Stomach (tissue), 9 donors: ENCODE results near the gene CNN2. TPM values are rescaled to one million over a fixed set of nuclear protein-coding genes. Genes with fewer than 3 reads are reported as not detected.

Experiments
- DNase-seq, 2 donors: peaks; one replicate each; pipeline versions ENCODE4 v3.0.0 to v3.0.0-alpha.2; 2013 to 2019
- H3K27ac ChIP-seq, 5 donors: fragments of 200-600 bp in 4 of 5; sonication (generic) in 4 of 5; one replicate each; pipeline ENCODE4 v1.5.1; 2013 to 2019; ENCODE audit warnings: mild to moderate bottlenecking in 1 of 5, moderate library complexity in 1 of 5
- H3K27me3 ChIP-seq, 3 donors: fragments of 200-600 bp; sonication (generic); one replicate each; pipeline ENCODE4 v1.5.1; 2017 to 2019; ENCODE audit warnings: mixed run types in 1 of 3
- H3K36me3 ChIP-seq, 4 donors: fragments of 200-600 bp; sonication (generic); 1 replicate in 3 of 4; 2 replicates in 1 of 4; pipeline ENCODE4 v1.5.1; 2016 to 2019
- H3K4me1 ChIP-seq, 4 donors: fragments of 200-600 bp; sonication (generic); one replicate each; pipeline ENCODE4 v1.5.1; 2016 to 2019
- H3K4me3 ChIP-seq, 4 donors: fragments of 200-600 bp; sonication (generic) in 3 of 4; one replicate each; pipeline ENCODE4 v1.5.1; 2016 to 2019; ENCODE audit warnings: mild to moderate bottlenecking in 1 of 4
- H3K9me3 ChIP-seq, 4 donors: fragments of 200-600 bp; sonication (generic); one replicate each; pipeline ENCODE4 v1.5.1; 2016 to 2019
- EP300 ChIP-seq: sonication (generic); formaldehyde crosslinking; IDR thresholded peaks from one replicate; pipeline ENCODE4 v1.6.1; 2017; ENCODE audit warnings: antibody characterized with exemption
- POLR2A ChIP-seq, 4 donors: fragments of 450-650 bp; IDR thresholded peaks; one replicate each; pipeline ENCODE4 v1.6.1; 2016; ENCODE audit warnings: antibody characterized with exemption in 4 of 4, control low read depth in 2 of 4, mild to moderate bottlenecking in 1 of 4, moderate library complexity in 1 of 4
- POLR2AphosphoS5 ChIP-seq, 3 donors: sonication (generic); formaldehyde crosslinking; IDR thresholded peaks; one replicate each; pipeline ENCODE4 v1.6.1; 2016; ENCODE audit warnings: antibody characterized with exemption in 3 of 3
- WGBS, 5 donors: extraction: QIAGEN DNeasy Blood & Tissue Kit in 3 of 5; methylation state at CpG; one replicate each; pipeline versions ENCODE4 v1.1.5 to v1.1.7; 2013 to 2018; 5-methylcytosine and 5-hydroxymethylcytosine counted together
- intact Hi-C: fragments of 100-400 bp; cut with DNase I; formaldehyde crosslinking; loops from one replicate; pipeline ENCODE4 v1.15.1; 2023; ENCODE audit warnings: low total_unique reads
- polyA plus RNA-seq, 3 donors: library from polyadenylated mRNA; stranded (reverse); fragments of 200-250 nt; gene quantifications; one replicate each; pipeline ENCODE4 v1.2.3, GENCODE V29; 2013
- total RNA-seq, 5 donors: library from RNA; depleted of rRNA; stranded (reverse); fragments of >200 nt; gene quantifications; one replicate each; pipeline versions ENCODE4 v1.1.0 to v1.2.3, GENCODE V29; 2014 to 2016
- TF ChIP-seq, protein P1 (sequence below), 7 experiments: fragments of 450-650 bp in 4 of 7; fragments of 200-600 bp in 3 of 7; sonication (generic) in 3 of 7; IDR thresholded peaks; one replicate each; pipeline ENCODE4 v1.5.1; 2016 to 2019; ENCODE audit warnings: antibody characterized with exemption in 7 of 7, control low read depth in 2 of 7, mild to moderate bottlenecking in 1 of 7
- donor health status: healthy with polysubstance abuse.
- donor health status: Bipolar disorder and iron deficiency.
- donor health status: healthy.

The CNN2 gene
- total and polyA plus RNA-seq, 8 donors = 7.0 to 98.5 (median 81.4) TPM

DNA sequence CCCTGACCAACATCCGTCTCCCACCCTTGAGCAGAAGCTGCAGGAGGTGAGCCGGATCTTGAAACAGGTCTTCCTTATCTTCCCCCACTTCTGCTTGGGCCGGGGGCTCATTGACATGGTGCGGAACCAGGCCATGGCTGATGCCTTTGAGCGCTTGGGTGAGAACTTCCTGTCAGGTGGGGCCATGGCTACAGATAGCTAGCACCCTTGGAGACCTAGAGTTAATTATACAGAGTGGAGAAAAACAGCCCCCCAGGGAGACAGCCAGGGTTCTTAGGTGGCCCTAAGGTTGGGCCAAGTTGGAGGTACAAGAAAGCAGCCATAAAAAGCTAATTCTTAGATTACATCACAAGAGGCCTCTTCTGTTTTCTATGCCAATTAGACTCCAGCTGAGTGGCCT is 31.7 kb downstream of the CNN2 start:
- no peaks in the 10 kb centered on the region for H3K4me1 ChIP-seq
- no peak for DNase-seq
- H3K27me3 ChIP-seq = no peaks in the 10 kb centered on the region
- H3K36me3 ChIP-seq = peaks cover 0 to 34% (median 12%) of the 10 kb centered on the region in 4 donors
- 91 to 98% (median 91%) methylated on average over 5 of the region's 5 CpGs for WGBS, 5 donors
- TF ChIP-seq, protein P1, sequence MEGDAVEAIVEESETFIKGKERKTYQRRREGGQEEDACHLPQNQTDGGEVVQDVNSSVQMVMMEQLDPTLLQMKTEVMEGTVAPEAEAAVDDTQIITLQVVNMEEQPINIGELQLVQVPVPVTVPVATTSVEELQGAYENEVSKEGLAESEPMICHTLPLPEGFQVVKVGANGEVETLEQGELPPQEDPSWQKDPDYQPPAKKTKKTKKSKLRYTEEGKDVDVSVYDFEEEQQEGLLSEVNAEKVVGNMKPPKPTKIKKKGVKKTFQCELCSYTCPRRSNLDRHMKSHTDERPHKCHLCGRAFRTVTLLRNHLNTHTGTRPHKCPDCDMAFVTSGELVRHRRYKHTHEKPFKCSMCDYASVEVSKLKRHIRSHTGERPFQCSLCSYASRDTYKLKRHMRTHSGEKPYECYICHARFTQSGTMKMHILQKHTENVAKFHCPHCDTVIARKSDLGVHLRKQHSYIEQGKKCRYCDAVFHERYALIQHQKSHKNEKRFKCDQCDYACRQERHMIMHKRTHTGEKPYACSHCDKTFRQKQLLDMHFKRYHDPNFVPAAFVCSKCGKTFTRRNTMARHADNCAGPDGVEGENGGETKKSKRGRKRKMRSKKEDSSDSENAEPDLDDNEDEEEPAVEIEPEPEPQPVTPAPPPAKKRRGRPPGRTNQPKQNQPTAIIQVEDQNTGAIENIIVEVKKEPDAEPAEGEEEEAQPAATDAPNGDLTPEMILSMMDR (IDR thresholded peaks at IDR 0.05) = no peak
- TF ChIP-seq EP300 = no peak
- TF ChIP-seq POLR2A (IDR thresholded peaks at IDR 0.05) = no peak
- no peak for TF ChIP-seq POLR2AphosphoS5 (IDR thresholded peaks at IDR 0.05)
- H3K9me3 ChIP-seq = peaks cover 4 to 37% (median 29%) of the 10 kb centered on the region in 4 donors
- intact Hi-C loops = no loop called here
- no peak overlapping the region for H3K4me3 ChIP-seq
- no peak overlapping the region for H3K27ac ChIP-seq

DNA sequence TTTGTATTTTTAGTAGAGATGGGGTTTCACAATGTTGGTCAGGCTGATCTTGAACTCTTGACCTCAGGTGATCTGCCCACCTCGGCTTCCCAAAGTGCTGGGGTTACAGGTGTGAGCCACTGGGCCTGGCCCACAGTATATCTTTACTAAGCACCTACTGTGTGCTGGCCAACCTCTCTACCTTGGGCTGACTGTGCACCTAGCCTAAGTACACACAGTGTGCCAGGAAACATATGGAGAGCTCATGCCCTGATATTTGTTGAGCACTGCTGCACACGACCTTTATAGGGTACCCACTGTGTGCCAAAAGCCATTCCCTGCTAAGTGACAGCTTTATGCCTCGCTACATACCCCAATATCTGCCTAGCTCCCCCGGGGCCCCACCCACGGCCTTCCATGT is 34.3 kb downstream of the CNN2 start:
- intact Hi-C loops = no loop called here
- no peak for DNase-seq
- H3K4me1 ChIP-seq = peaks cover 13 to 20% (median 15%) of the 10 kb centered on the region in 4 donors
- peaks cover 4 to 36% (median 29%) of the 10 kb centered on the region in 4 donors for H3K9me3 ChIP-seq
- no peak for TF ChIP-seq POLR2AphosphoS5 (IDR thresholded peaks at IDR 0.05)
- TF ChIP-seq EP300 = no peak
- TF ChIP-seq, protein P1 (IDR thresholded peaks at IDR 0.05) = no peak
- TF ChIP-seq POLR2A (IDR thresholded peaks at IDR 0.05) = no peak
- H3K36me3 ChIP-seq = peaks cover 0 to 23% (median 11%) of the 10 kb centered on the region in 4 donors
- no peak overlapping the region for H3K4me3 ChIP-seq
- WGBS, 5 donors = 81 to 89% (median 84%) methylated on average over 3 to 5 of the region's 5 CpGs
- peaks cover 0 to 9% (median 2%) of the 10 kb centered on the region in 3 donors for H3K27me3 ChIP-seq
- no peak overlapping the region for H3K27ac ChIP-seq

DNA sequence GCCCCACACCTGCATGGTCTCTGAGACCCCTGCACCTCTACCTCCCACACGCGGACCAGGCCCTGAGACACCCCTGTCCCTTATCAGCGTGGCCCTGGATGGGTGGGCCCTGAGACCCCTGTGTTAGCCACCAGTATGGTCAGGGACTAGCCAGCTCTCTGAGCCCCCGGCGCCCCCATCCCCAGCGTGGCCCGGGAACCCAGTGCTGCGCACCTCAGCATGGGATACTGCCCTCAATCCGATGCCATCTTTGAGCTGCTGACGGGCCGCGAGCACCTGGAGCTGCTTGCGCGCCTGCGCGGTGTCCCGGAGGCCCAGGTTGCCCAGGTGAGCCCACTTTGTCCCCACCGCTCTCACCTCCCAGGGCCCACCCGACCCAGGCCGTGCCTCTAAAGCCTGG is 35.6 kb downstream of the CNN2 start:
- intact Hi-C loops = no loop called here
- no peak for DNase-seq
- Histone ChIP-seq H3K36me3 (peaks cover 0 to 15% (median 5%) of the 10 kb centered on the region in 4 donors), H3K27me3 (peaks cover 0 to 22% (median 13%) of the 10 kb centered on the region in 3 donors), H3K4me3 (no peak overlapping the region), H3K4me1 (peaks cover 26 to 33% (median 28%) of the 10 kb centered on the region in 4 donors), H3K9me3 (peaks cover 4 to 24% (median 21%) of the 10 kb centered on the region in 4 donors), H3K27ac (no peak overlapping the region)
- 83 to 97% (median 90%) methylated on average over 16 to 20 of the region's 20 CpGs for WGBS, 5 donors
- TF ChIP-seq POLR2AphosphoS5 (IDR thresholded peaks at IDR 0.05) (no peak), EP300 (no peak), POLR2A (IDR thresholded peaks at IDR 0.05) (no peak)
- TF ChIP-seq, protein P1 (IDR thresholded peaks at IDR 0.05) = no peak

DNA sequence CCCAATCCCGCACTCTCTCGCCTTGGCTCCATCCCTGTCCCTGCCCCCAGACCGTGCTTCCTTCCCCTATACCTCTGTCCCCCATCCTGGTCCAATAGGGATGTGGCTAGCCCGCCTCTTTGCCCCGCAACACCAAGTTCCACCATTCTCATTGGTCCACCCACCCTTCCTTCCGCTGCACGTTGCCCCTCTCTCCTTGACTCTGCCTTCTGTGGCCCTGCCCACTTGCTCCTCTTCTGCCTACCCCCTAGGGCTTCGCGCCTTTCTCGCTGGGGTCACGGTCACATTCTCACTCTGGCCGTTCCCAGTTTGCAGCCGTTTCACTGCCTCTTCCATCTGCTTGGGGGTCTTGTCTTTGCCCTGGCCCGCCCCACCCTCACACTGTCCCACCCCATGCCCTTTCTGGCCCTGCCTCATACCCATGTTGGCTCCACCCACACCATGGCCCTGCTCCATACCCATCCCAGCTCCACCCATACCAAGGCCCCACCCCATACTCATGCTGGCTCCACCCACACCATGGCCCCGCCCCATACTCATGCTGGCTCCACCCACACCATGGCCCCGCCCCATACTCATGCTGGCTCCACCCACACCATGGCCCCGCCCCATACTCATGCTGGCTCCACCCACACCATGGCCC is 36.1 kb downstream of the CNN2 start:
- TF ChIP-seq POLR2AphosphoS5 (IDR thresholded peaks at IDR 0.05) (no peak), POLR2A (IDR thresholded peaks at IDR 0.05) (no peak), EP300 (no peak)
- TF ChIP-seq, protein P1 (IDR thresholded peaks at IDR 0.05) = no peak
- intact Hi-C loops = no loop called here

More for the DNA sequence above, 36.1 kb downstream of the CNN2 start:
- Histone ChIP-seq H3K4me1 (peaks cover 31 to 38% (median 33%) of the 10 kb centered on the region in 4 donors), H3K27me3 (peaks cover 0 to 27% (median 18%) of the 10 kb centered on the region in 3 donors), H3K27ac (no peak overlapping the region), H3K9me3 (peaks cover 4 to 18% (median 15%) of the 10 kb centered on the region in 4 donors), H3K4me3 (no peak overlapping the region), H3K36me3 (peaks cover 0 to 12% (median 2%) of the 10 kb centered on the region in 4 donors)
- WGBS, 5 donors = 72 to 92% (median 82%) methylated on average over 14 to 17 of the region's 17 CpGs
- DNase-seq = no peak
